ENCODE results near the gene RPS19BP1.
"Not testable (repeated sequence)": the region's sequence is repeated elsewhere in the genome, so short reads cannot be mapped to it uniquely, and the experiment has no call there.

The RPS19BP1 gene

DNA sequence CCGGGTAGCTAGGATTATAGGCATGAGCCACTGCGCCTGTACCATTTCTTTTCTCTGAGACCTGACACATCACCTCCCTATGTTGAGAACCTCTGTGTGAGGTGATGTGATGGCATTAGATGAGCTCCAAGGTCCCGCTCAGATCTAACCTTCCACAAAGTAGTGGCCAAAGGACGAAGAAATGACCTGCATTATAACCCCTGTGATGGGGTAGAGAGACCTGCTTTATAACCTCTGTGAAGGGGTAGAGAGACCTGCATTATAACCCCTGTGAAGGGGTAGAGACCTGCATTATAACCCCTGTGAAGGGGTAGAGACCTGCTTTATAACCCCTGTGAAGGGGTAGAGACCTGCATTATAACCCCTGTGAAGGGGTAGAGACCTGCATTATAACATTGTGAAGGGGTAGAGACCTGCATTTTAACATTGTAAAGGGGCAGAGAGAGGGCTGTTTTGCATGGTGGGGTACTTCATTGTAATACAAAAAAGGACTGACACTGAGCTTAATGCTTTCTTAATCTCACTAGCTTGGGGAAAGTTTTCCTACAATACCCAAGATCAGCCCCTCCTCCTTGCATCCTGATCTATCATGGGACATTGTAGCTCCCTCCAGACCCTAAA is 21.9 kb downstream of the RPS19BP1 start:
- DNase-seq = no peak

DNA sequence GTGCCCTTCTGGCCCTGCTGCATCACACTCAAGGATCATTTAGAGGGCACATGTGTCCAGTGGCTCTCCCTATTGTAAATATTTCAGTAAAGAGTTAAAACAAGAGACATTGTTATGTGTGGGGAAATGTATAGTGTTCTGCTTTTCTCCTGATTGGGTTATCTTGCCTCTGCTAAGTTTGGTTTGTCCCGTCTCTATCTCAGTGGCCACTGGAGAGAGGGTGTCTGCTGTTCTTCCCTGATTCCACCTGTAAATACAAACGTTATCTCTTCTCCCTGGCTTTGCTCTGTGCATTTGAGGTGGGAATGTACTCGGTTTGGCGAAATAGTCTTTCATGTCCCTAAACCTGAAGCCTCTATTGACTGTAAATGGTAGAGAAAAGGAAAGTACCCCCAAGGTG is 24.2 kb downstream of the RPS19BP1 start:
- no peak for DNase-seq

GRCh38 chr22:39507021-39507420 is 25.5 kb downstream of the RPS19BP1 start:
- not testable (repeated sequence) for DNase-seq

DNA sequence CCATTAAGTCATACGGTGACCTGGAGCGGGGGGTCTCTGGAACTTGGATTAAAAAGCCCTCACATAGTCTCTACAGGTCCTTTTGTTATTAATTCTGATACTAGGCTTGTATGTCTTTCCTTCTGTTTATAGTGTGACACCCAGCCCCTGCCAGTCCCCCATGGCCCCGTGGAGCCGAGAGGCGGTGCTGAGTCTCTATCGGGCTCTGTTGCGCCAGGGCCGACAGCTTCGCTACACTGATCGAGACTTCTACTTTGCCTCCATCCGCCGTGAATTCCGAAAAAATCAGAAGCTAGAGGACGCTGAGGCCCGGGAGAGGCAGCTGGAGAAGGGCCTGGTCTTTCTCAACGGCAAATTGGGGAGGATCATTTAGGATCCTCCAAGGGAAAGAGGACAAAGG is 28.5 kb downstream of the RPS19BP1 start:
- DNase-seq = no peak

- no peak for DNase-seq
Measured at GRCh38 chr22:39503630-39504029, 28.9 kb downstream of the RPS19BP1 start.

GRCh38 chr22:39502789-39503409 is 29.6 kb downstream of the RPS19BP1 start:
- DNase-seq = no peak

- peak; percentile 88 for DNase-seq
Measured at GRCh38 chr22:39502109-39502788, 30.3 kb downstream of the RPS19BP1 start, which contains the start of gene MIEF1. Gene MIEF1, plus strand, starts transcription at chr22:39502290. Its CDS starts 9,005 bp downstream, at chr22:39511295.

- DNase-seq = no peak
Measured at GRCh38 chr22:39501644-39502108, 30.9 kb downstream of the RPS19BP1 start.

- DNase-seq = no peak
Measured at GRCh38 chr22:39500101-39500500, 32.4 kb downstream of the RPS19BP1 start.

- no peak for DNase-seq
Measured at GRCh38 chr22:39498802-39499201, 33.7 kb downstream of the RPS19BP1 start.

GRCh38 chr22:39498368-39498767 is 34.2 kb downstream of the RPS19BP1 start:
- no peak for DNase-seq

GRCh38 chr22:39497429-39497828 is 35.1 kb downstream of the RPS19BP1 start:
- DNase-seq = no peak

- DNase-seq = no peak
Measured at GRCh38 chr22:39496131-39496838, 36.3 kb downstream of the RPS19BP1 start.

GRCh38 chr22:39494471-39495120 is 38.0 kb downstream of the RPS19BP1 start:
- no peak for DNase-seq

DNA sequence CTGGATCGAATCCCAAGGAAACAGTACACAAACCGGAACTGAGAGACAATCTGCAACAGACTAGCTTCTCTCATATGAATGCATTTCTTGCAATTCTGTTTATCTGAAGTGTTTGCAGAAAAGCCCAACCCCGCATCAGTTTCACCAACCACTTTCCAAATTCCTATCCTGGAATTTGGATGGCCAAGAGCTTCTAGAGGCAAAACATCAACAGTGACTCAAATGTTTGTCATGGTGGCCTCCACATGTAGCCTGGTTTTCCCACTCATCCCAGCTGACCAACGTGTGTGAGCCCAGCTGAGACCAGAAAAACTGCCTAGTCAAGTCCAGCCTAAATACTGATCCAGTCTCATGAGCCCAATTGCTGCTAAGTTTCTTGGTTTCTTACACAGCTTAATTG is 38.8 kb downstream of the RPS19BP1 start:
- DNase-seq = no peak

GRCh38 chr22:39492186-39492585 is 40.4 kb downstream of the RPS19BP1 start:
- no peak for DNase-seq

- no peak for DNase-seq
Measured at GRCh38 chr22:39491696-39492095, 40.9 kb downstream of the RPS19BP1 start.

DNA sequence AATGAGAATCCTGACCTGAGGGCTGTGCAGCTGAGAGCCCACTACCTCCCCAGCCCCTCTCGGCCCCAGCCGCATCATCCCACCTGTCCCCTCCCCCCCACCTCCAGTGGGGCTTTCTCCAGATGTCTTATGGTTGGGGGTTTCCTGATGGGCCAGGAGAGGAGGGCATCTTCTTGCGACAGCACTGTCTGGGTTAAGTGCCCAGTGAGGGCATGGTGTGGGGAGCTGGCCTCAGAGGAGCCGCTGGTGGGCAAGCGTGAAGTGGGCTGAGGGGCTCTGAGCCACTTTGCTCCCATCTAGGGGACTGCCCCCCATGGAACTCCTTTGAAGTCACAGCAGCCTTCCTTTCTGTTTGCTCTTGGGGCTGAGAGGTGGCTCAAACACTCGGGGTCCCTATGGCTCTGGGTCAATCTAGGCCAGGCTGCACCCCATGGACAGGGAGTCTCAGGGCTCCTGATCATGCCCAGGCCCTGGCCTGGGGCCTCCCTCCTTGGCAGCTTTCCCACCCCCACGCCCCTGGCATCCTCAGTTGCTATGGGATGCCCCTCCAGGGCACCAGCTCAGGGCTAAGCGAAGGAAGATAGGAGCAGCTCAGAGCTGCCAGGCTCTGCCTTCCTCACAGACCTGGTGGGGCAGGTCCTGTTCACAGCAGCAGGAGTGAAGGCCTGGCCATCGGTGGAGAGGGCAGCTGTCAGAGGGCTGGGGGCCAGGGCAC is 41.4 kb downstream of the RPS19BP1 start:
- DNase-seq = no peak

DNA sequence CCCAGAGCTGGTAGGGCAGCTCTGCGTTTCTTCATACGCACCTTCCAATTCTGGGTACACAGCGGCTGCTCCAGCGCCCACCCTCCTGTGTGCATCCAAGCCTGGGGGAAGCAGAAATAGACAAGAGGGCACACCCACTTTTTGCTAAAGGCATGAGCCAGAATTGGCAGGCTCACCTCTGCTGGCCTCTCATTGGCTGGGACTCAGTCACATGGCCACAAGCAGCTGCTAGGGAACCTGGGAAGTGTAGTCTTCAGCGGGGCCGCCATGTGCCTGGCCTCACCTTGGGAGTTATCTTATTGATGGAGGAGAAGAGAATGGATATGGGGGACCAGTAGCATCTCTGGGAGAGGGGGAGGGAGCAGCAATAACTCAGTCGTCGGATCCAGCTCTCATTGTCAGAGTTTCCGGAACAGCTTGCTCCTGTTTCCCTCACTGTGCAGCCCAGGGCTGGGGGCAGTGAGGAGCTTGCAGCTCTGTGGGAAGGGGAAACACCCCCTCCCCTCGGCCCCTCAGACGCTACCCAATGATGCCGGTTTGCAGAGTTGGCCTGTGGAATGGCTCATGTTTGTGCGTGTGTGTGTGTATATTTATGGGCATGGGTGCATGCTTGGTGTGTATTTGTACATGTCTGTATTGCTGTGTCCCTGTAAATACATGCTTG is 42.3 kb downstream of the RPS19BP1 start:
- no peak for DNase-seq

- no peak for DNase-seq
Measured at GRCh38 chr22:39489094-39490068, 43.2 kb downstream of the RPS19BP1 start.

All from T1000 (cell line).